ENCODE results near the gene ZBTB7C. TPM values are rescaled to one million over a fixed set of nuclear protein-coding genes. Genes with fewer than 3 reads are reported as not detected.

ZBTB7C gene
- total RNA-seq, 1 donor from 2014 or later = 0.57 TPM

DNA sequence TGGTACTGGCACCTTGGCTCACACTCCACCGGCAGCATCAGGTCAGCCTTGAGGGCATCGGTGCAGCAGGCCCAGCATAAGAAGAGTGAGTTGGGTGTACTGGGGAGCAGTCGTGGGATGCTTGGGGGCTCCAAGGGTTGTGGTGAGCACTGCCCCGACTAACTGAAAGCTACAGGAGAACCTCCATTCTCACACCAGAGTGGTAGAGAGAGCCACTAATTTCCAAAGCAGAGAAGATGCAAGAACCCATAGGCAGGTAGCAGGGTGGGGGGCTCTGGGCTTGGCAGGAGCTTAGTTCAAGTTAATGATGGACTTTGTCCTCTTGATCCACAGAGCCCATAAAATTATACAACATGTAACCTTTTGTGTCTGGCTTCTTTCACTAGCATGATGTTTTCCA, 330.7 kb downstream of the ZBTB7C start:
- H3K36me3 Mint-ChIP-seq (ENCODE audit: insufficient read depth) = no peaks in the 10 kb centered on the region
- TF ChIP-seq, protein P1, sequence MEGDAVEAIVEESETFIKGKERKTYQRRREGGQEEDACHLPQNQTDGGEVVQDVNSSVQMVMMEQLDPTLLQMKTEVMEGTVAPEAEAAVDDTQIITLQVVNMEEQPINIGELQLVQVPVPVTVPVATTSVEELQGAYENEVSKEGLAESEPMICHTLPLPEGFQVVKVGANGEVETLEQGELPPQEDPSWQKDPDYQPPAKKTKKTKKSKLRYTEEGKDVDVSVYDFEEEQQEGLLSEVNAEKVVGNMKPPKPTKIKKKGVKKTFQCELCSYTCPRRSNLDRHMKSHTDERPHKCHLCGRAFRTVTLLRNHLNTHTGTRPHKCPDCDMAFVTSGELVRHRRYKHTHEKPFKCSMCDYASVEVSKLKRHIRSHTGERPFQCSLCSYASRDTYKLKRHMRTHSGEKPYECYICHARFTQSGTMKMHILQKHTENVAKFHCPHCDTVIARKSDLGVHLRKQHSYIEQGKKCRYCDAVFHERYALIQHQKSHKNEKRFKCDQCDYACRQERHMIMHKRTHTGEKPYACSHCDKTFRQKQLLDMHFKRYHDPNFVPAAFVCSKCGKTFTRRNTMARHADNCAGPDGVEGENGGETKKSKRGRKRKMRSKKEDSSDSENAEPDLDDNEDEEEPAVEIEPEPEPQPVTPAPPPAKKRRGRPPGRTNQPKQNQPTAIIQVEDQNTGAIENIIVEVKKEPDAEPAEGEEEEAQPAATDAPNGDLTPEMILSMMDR (IDR thresholded peaks at IDR 0.05; ENCODE audit: unreplicated experiment) = no peak
- DNase-seq (ENCODE audit: low spot score, unreplicated experiment) = no peak
- H3K9me3 Mint-ChIP-seq (ENCODE audit: low read depth) = no peaks in the 10 kb centered on the region
- no peaks in the 10 kb centered on the region for H3K4me1 Mint-ChIP-seq (ENCODE audit: low read depth)
- no peak overlapping the region for H3K4me3 Mint-ChIP-seq (ENCODE audit: low read depth)
- peaks cover 12% of the 10 kb centered on the region for H3K27me3 Mint-ChIP-seq
- H3K27ac Mint-ChIP-seq = no peak overlapping the region

DNA sequence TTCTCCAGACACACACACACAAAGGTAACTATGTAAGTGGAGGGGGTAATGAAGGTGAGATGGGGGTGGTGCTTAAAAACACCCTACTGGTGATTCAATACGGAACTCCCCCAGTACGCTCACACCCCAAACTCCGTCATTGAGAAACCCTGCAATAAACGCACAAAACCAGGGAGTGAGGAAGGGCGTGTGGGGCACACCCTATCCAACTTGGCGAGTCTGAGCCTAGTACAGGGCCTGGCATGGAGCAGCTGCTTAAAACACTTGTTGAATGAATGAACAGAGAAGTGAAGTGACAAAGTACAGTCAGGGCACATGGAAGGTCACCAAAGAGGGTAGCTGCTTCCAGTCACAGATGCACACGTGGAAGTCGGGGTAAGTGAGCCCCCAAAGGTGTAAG, 331.9 kb downstream of the ZBTB7C start:
- Mint-ChIP-seq H3K9me3 (ENCODE audit: low read depth) (no peaks in the 10 kb centered on the region), H3K27me3 (peaks cover 16% of the 10 kb centered on the region)

DNA sequence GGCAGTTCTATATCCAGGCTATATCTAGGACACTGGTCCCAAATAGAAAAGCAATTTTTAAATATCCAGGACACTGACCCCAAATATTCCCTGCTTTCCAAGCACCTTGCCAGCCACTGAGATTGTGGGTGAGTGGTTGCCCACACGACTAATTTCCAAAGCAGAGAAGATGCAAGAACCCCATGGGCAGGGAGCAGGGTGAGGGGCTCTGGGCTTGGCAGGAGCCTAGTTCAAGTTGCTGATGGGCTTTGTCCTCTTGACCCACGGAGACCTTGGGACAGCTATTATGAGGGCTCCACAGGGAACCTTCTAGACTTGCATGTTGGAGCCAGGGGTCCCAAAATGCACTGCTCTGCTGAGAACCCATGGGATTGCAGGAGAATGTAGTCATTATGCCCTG, 332.7 kb downstream of the ZBTB7C start:
- Mint-ChIP-seq H3K36me3 (ENCODE audit: insufficient read depth) (no peaks in the 10 kb centered on the region), H3K4me3 (ENCODE audit: low read depth) (no peak overlapping the region), H3K27me3 (peaks cover 17% of the 10 kb centered on the region), H3K27ac (no peak overlapping the region), H3K4me1 (ENCODE audit: low read depth) (no peaks in the 10 kb centered on the region), H3K9me3 (ENCODE audit: low read depth) (no peaks in the 10 kb centered on the region)
- TF ChIP-seq, protein P1 (IDR thresholded peaks at IDR 0.05; ENCODE audit: unreplicated experiment) = no peak
- no peak for DNase-seq (ENCODE audit: low spot score, unreplicated experiment)

More for the DNA sequence above, 331.9 kb downstream of the ZBTB7C start:
- no peak overlapping the region for H3K27ac Mint-ChIP-seq
- H3K36me3 Mint-ChIP-seq (ENCODE audit: insufficient read depth) = no peaks in the 10 kb centered on the region
- no peaks in the 10 kb centered on the region for H3K4me1 Mint-ChIP-seq (ENCODE audit: low read depth)
- TF ChIP-seq, protein P1 (IDR thresholded peaks at IDR 0.05; ENCODE audit: unreplicated experiment) = no peak
- DNase-seq (ENCODE audit: low spot score, unreplicated experiment) = no peak
- H3K4me3 Mint-ChIP-seq (ENCODE audit: low read depth) = no peak overlapping the region

DNA sequence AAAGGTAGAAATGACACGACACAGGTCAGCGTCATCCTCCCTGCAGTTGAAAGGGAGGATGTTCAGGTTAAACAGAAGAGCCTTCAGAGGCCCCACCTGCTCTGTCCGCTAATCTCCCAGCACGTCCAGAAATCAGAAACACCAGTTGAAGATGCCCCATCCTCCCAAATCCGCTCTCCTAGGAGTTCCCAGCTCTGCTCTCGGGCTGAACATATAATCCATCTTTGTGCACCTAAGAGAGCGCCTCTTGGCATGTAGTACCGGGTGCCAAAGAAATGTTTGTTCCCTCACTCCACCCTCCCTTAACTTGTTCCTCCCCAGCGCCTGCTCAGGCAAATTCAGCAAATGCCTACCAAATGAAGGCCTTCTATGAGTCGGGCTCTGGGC, 333.5 kb downstream of the ZBTB7C start:
- Mint-ChIP-seq H3K27ac (no peak overlapping the region), H3K4me1 (ENCODE audit: low read depth) (no peaks in the 10 kb centered on the region), H3K36me3 (ENCODE audit: insufficient read depth) (no peaks in the 10 kb centered on the region), H3K27me3 (peaks cover 17% of the 10 kb centered on the region), H3K9me3 (ENCODE audit: low read depth) (no peaks in the 10 kb centered on the region), H3K4me3 (ENCODE audit: low read depth) (no peak overlapping the region)
- DNase-seq (ENCODE audit: low spot score, unreplicated experiment) = no peak
- TF ChIP-seq, protein P1 (IDR thresholded peaks at IDR 0.05; ENCODE audit: unreplicated experiment) = no peak

DNA sequence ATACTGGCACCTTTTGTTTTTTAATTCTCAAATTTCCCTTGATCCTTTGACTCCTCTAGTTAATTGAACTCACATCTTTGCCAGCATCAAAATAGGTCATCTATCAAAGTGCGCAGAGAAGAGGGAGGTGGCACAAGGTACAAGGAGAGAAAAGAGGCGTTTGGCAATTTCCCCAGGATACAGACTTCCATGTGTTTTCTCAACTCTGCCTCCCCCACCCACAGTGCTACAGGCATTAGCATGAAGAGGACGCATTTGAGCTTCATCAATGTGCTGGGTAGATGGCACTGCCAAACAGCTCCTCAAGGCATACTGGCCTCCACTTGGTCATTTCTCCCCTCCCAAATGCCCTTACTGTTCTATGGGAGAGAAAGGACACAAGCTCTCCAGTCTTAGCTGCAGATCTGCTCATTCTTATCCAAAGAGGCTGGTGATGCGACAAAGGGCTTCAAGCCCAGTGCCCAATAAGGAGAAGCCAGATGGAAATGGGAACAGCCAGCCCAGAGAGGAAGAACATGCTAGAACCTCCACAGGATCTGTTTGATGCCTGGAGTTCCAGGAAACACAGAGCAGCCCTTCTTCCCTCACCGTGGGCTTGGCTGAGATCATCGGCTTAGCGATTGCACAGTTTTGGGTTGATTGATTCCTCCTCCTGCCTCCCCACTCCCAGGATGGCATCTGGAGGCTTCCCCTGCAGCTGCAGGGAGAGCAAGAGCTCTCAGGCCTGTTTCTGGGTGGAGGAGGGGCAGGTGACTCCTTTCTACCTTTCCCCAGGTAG, 334.1 kb downstream of the ZBTB7C start:
- H3K9me3 Mint-ChIP-seq (ENCODE audit: low read depth) = no peaks in the 10 kb centered on the region
- no peaks in the 10 kb centered on the region for H3K36me3 Mint-ChIP-seq (ENCODE audit: insufficient read depth)
- TF ChIP-seq, protein P1 (IDR thresholded peaks at IDR 0.05; ENCODE audit: unreplicated experiment) = no peak
- DNase-seq (ENCODE audit: low spot score, unreplicated experiment) = no peak
- H3K4me3 Mint-ChIP-seq (ENCODE audit: low read depth) = no peak overlapping the region
- H3K4me1 Mint-ChIP-seq (ENCODE audit: low read depth) = no peaks in the 10 kb centered on the region
- no peak overlapping the region for H3K27ac Mint-ChIP-seq
- peaks cover 15% of the 10 kb centered on the region for H3K27me3 Mint-ChIP-seq

Measured in progenitor cell of endocrine pancreas (in vitro differentiated cells).